Ascending aorta (tissue), 2 donors: ENCODE data around the gene EIF2S2. TPM values are rescaled to one million over a fixed set of nuclear protein-coding genes. Genes with fewer than 3 reads are reported as not detected.

Experiments used
- DNase-seq, 2 donors: peaks; one replicate each; pipeline ENCODE4 v3.0.0-alpha.2; 2019; ENCODE audit warnings: low spot score in 2 of 2
- H3K27ac ChIP-seq, 2 donors: fragments of 200-600 bp; sonication (generic); one replicate each; pipeline ENCODE4 v1.5.1; 2016 to 2017; ENCODE audit warnings: mild to moderate bottlenecking in 1 of 2
- H3K27me3 ChIP-seq: fragments of 200-600 bp; sonication (generic); one replicate; pipeline ENCODE4 v1.5.1; 2017
- H3K36me3 ChIP-seq, 2 donors: fragments of 200-600 bp; sonication (generic); one replicate each; pipeline ENCODE4 v1.5.1; 2016
- H3K4me1 ChIP-seq, 2 donors: fragments of 200-600 bp; sonication (generic); one replicate each; pipeline ENCODE4 v1.5.1; 2016 to 2017; ENCODE audit warnings: mild to moderate bottlenecking in 1 of 2
- H3K4me3 ChIP-seq, 2 donors: fragments of 200-600 bp; sonication (generic); one replicate each; pipeline ENCODE4 v1.5.1; 2016 to 2017; ENCODE audit warnings: mild to moderate bottlenecking in 1 of 2
- H3K9me3 ChIP-seq, 2 donors: fragments of 200-600 bp; sonication (generic); one replicate each; pipeline ENCODE4 v1.5.1; 2016
- CTCF ChIP-seq, 3 experiments: fragments of 200-600 bp in 2 of 3; fragments of 450-650 bp in 1 of 3; sonication (generic) in 2 of 3; IDR thresholded peaks; one replicate each; pipeline ENCODE4 v1.5.1; 2016 to 2019; ENCODE audit warnings: antibody characterized with exemption in 3 of 3, mild to moderate bottlenecking in 1 of 3, moderate library complexity in 1 of 3
- intact Hi-C: fragments of 100-400 bp; cut with DNase I; formaldehyde crosslinking; loops from one replicate; pipeline ENCODE4 v1.15.1; 2023
- total RNA-seq: library from RNA; depleted of rRNA; stranded (reverse); fragments of >200 nt; gene quantifications from one replicate; pipeline ENCODE4 v1.1.0, GENCODE V29; 2016

The EIF2S2 gene
- total RNA-seq, 1 donor from 2014 or later: 19.3 TPM

DNA sequence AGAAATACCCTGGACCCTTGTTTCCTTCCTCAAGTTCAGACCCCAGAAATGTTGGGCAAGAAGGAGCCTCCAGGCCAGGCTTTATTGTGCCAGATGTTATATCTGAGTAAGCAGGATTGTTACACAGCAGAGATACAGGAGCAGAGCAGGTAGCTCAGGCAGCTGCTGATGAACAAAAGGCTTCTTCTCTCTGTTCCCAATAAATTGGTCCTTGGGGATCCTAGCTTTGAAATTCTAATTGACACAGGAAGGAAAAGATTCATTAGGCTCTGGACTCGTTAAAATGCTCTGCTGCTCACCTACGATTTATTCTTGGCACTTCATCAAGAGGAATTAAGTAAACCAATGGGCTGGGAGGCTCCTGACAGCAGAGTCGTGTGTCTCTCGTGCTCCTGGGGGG, 64.1 kb downstream of the EIF2S2 start:
- Histone ChIP-seq H3K4me3 (no peak overlapping the region), H3K4me1 (peaks cover 0 to 18% of the 10 kb centered on the region in 2 donors), H3K27me3 (no peaks in the 10 kb centered on the region), H3K36me3 (no peaks in the 10 kb centered on the region), H3K27ac (no peak overlapping the region), H3K9me3 (no peaks in the 10 kb centered on the region)
- no peak for TF ChIP-seq CTCF (IDR thresholded peaks at IDR 0.05)
- DNase-seq: no peak
- intact Hi-C loops: no loop called here

GRCh38 chr20:34047010-34047687, 64.9 kb downstream of the EIF2S2 start:
- H3K27me3 ChIP-seq: no peaks in the 10 kb centered on the region
- H3K4me3 ChIP-seq: no peak overlapping the region
- no peaks in the 10 kb centered on the region for H3K36me3 ChIP-seq
- TF ChIP-seq CTCF (IDR thresholded peaks at IDR 0.05): no peak
- intact Hi-C loops: no loop called here
- H3K9me3 ChIP-seq: no peaks in the 10 kb centered on the region
- no peak for DNase-seq
- peaks cover 0 to 20% of the 10 kb centered on the region in 2 donors for H3K4me1 ChIP-seq
- H3K27ac ChIP-seq: no peak overlapping the region

DNA sequence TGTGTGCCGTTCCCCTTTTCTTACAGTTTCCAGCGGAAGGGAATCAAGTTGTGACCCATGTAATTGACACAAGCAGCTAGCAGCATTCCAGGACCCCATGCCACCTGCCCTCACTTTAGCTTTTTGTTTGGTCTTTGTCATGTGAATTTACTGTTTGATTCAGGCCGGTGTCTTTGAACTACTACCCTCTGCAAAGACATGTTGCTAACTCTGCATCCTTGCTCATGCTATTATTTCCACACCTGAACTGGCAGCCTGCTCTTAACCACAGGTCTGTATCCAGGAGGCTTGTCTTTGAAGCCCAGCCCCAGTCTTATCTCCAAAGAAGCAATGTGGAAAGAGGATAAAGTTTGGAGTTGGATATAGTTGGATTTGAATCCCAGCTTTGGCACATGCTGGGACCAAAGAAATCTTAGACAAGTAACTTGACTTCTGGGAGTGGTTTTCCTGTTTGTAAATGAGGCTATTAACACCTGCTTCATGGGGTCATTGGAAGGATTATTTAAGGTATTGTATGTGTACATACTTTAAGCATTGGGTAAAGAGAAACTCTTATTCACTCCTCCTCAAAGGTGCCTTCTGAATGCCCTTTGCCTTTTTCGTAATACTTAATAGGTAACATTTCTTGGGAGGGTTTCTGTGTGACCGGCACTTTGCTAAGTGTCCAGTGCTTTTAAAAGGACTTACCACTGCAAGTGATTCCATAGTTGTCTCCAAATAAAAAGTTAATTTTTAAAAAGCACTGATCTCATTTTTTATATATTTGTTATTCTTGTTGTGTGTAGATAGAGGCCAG, 65.9 kb downstream of the EIF2S2 start:
- DNase-seq: no peak
- no peaks in the 10 kb centered on the region for H3K9me3 ChIP-seq
- intact Hi-C loops: no loop called here
- H3K27ac ChIP-seq: no peak overlapping the region
- H3K36me3 ChIP-seq: no peaks in the 10 kb centered on the region
- H3K4me3 ChIP-seq: no peak overlapping the region
- no peak for TF ChIP-seq CTCF (IDR thresholded peaks at IDR 0.05)
- H3K27me3 ChIP-seq: no peaks in the 10 kb centered on the region
- H3K4me1 ChIP-seq: peaks cover 0 to 22% of the 10 kb centered on the region in 2 donors

DNA sequence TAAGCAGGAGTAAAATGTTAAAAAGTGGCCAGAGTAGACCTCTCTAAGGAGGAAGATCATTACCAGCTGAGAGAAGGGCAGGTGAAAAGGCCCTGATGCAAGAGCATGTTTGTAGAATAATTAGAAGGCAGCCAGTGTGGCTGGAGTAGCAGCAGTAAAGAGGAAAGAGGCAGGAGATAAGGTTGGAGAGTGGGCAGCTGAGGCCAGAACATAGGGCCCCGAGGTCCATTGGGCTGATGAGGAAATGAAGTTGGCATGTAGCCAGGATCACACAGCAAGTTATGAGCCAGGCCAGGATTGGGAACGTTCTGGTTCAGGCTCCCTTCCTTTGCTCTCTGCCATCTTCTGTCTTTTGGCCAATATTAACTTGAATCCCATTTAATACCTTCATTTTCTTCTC, 66.7 kb downstream of the EIF2S2 start:
- Histone ChIP-seq H3K36me3 (no peaks in the 10 kb centered on the region), H3K4me3 (no peak overlapping the region), H3K9me3 (no peaks in the 10 kb centered on the region), H3K27me3 (no peaks in the 10 kb centered on the region), H3K27ac (no peak overlapping the region), H3K4me1 (peaks cover 0 to 22% of the 10 kb centered on the region in 2 donors)
- no peak for DNase-seq
- intact Hi-C loops: no loop called here
- no peak for TF ChIP-seq CTCF (IDR thresholded peaks at IDR 0.05)

GRCh38 chr20:34043025-34043424, 69.0 kb downstream of the EIF2S2 start:
- H3K27ac ChIP-seq: no peak overlapping the region
- TF ChIP-seq CTCF (IDR thresholded peaks at IDR 0.05): no peak
- no peak for DNase-seq
- peaks cover 1 to 24% of the 10 kb centered on the region in 2 donors for H3K4me1 ChIP-seq
- H3K9me3 ChIP-seq: no peaks in the 10 kb centered on the region
- intact Hi-C loops: no loop called here
- H3K27me3 ChIP-seq: no peaks in the 10 kb centered on the region
- H3K36me3 ChIP-seq: no peaks in the 10 kb centered on the region
- no peak overlapping the region for H3K4me3 ChIP-seq
